HG03565 (cell line): ENCODE data around the gene FAT1.
"Not testable (repeated sequence)": the region's sequence is repeated elsewhere in the genome, so short reads cannot be mapped to it uniquely, and the experiment has no call there.

Experiments used
- ATAC-seq: cut with Tn5 transposase; IDR thresholded peaks from one replicate; pipeline ENCODE4 v1.9.1; 2021; ENCODE audit warnings: mild to moderate bottlenecking, moderate library complexity; ENCODE audit not compliant: unreplicated experiment

The FAT1 gene, protein sequence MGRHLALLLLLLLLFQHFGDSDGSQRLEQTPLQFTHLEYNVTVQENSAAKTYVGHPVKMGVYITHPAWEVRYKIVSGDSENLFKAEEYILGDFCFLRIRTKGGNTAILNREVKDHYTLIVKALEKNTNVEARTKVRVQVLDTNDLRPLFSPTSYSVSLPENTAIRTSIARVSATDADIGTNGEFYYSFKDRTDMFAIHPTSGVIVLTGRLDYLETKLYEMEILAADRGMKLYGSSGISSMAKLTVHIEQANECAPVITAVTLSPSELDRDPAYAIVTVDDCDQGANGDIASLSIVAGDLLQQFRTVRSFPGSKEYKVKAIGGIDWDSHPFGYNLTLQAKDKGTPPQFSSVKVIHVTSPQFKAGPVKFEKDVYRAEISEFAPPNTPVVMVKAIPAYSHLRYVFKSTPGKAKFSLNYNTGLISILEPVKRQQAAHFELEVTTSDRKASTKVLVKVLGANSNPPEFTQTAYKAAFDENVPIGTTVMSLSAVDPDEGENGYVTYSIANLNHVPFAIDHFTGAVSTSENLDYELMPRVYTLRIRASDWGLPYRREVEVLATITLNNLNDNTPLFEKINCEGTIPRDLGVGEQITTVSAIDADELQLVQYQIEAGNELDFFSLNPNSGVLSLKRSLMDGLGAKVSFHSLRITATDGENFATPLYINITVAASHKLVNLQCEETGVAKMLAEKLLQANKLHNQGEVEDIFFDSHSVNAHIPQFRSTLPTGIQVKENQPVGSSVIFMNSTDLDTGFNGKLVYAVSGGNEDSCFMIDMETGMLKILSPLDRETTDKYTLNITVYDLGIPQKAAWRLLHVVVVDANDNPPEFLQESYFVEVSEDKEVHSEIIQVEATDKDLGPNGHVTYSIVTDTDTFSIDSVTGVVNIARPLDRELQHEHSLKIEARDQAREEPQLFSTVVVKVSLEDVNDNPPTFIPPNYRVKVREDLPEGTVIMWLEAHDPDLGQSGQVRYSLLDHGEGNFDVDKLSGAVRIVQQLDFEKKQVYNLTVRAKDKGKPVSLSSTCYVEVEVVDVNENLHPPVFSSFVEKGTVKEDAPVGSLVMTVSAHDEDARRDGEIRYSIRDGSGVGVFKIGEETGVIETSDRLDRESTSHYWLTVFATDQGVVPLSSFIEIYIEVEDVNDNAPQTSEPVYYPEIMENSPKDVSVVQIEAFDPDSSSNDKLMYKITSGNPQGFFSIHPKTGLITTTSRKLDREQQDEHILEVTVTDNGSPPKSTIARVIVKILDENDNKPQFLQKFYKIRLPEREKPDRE (N-terminal part only)

DNA sequence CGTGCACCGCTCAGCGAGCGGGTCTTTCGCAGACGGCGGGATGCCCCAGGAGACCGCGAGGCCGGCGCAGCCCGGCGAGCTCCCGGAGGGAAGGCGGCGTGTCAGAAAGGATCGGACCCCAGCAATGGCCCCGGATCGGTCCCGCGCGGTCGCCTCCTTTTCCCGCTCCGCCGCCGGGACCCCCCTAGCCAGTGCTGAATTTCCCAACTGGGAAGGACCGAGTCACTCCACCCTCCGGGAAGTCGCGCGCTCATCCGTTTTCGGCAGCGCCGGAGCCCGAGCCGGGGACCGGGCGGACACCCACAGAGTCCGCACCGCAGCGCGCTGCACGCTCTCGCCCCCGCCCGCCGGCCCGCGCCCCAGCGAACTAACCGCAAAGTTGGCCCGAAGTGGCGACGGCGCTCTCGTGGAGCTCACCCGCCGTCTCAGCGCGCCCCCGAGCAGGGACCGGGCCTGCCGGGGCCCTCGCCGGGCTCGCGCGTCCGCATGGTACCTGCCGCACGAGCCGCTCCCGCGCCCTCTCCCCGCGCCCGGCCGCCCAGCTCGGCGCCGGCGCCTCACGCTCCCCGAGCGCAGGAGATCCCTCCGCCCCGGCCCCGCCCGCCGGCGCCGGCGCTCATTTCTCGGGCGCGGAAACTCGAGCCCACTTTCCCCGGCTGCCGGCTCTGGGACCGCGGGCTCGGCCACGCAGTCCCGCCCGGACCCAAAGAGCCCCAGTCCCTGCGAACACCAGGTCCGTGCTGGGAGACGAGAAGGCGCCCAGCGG, at the start of gene FAT1:
TSS of gene FAT1 (minus strand) at position 565 of the 766 bp plus-strand sequence. CDS start 14,029 bp downstream, outside the sequence.
- no peak for ATAC-seq

DNA sequence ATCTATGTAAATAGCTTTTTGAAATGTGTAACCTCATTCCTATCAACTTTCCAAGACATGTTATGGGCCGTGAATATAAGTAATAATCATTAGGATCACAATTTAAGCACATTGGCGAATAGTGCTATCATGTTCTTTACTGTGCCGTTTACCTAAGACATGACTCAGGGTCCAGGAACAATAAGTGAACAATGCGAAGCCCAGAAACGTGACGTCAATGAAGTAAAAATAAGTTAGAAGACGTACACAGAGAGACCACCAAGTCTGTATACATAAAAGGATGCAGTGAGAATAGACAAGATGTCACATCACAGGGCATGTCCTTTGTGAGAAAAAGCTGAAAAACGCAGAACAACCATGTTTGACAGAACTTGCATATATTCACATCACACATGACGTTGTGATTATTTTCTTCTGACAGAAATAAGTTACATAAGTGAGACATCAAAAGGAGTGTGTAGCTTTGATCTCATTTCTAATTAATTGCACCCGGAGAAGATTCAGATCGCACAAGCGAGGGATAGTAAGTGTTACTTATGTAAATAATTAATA, 49.4 kb upstream of the FAT1 start:
- no peak for ATAC-seq

DNA sequence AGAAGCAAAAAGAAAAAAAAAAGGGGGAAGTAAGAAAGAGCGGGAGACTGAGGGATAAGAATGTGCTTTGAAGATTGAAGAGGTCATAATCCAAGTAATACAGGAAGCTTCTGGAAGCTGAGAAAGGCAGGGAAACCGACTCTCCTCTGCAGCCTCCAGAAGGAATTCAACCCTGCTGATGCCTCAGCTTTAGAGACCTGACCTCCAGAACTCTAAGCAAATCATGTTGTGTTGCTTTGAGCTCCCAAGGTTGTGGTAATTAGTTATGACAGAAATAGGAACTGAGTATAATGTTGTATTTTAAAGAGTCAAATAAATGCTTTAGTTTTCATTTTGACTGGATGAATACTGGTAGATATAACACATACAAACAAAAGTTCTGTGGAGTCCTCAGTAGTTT, 48.0 kb upstream of the FAT1 start:
- no peak for ATAC-seq

DNA sequence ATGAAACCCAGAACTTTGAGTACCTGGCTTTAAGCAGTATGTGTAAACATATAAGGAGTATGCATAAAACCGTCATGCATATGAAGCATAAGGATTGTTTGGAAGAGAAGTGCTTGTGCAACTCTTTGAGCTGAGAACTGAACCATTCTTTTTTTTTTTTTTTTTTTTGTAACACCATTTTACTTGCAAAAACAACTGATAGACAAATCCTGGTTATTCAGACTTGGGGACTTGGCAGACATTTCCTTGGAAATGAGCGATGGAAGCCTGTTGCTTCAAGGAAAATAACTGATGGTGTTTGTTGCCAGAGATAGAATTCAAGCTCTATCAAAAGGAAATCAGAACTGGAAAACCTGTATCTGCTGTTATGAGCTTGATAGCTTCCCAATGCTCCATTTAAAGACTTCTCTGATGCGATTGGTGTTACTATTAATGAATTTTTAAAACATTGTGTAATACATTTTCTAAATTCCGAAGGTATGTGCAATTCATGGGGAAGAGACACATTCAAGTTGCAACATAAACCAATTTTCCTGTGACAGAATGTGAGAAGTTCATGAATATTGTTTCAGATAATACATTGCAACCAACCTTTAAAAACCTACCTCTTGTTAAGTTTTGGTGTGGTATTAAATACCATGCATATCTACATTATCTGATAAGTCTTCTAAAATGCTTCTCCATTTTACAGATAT, 47.0 kb upstream of the FAT1 start:
- no peak for ATAC-seq

DNA sequence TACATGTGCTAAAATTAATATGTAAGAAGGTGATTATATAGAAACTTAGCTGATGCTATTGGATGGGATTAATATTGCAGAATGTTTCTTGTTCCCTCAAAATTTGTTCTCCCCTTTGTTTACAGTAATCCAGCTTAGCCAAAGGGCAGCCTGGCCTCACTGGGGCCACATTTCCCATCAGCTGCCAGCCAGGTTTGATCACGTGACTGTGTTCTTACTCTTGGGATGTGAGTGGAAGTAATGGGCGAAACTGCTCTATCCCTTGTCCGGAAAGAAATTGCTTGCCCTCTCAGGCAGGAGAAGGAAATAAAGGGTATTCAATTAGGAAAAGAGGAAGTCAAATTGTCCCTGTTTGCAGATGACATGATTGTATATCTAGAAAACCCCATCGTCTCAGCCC, 44.1 kb upstream of the FAT1 start:
- no peak for ATAC-seq

DNA sequence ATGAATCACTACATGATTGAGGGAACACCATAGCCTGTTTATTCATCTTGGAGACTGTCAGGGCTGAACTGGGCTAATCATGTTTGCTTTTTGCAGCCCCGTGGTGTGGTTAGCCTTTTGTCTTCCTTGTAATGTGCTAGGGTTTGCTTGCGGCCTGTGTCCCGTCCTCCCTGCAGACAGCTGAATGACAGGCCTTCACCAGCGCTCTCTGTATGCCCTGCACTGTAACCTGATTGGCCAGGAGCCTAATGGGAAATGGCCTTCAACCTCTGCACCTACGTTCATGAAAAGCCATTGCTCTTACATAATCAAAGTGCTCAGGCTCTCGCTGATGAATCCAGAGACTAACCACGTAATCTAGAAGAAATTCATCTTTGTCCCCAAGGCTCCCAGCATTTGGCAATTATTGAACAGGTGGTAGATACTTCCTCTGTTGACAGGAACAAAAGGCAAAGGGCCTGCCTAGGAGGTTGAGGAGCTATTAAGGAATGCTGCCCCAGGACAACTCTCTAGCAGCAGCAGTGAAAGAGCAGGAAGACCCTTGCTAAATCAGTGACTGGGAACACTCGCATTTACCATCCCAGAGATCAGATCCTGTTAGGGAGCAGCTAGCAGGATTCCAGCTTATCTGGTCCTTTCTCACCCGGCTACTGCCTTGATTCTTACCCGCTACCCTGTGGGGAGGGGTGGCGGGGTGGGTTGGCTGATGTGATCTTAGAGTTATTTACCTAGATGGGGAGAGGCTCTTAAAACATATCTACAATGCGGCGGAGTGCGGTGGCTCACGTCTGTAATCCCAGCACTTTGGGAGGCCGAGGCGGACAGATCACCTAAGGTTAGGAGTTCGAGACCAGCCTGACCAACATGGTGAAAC, 42.3 kb upstream of the FAT1 start:
- no peak for ATAC-seq

DNA sequence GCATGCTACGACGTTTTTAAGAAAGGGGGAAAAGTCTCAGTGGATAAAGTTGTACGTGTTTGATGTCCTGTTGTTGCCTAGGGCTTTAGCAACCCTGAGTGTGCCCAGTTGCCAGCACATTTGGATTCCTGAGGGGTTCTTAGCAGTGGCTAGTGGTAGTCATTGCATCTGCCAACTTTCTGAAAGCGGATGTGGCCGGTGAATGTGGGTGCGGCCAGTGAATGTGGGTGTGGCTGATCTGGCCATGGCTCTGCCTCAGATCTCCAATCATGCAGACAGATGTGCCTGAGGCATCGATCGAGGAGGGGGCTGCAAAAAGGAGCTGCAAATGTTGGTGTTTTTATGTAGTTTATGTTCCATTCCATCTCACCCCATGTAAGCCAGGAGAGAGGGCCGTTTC, 41.5 kb upstream of the FAT1 start:
- ATAC-seq, result no peak

DNA sequence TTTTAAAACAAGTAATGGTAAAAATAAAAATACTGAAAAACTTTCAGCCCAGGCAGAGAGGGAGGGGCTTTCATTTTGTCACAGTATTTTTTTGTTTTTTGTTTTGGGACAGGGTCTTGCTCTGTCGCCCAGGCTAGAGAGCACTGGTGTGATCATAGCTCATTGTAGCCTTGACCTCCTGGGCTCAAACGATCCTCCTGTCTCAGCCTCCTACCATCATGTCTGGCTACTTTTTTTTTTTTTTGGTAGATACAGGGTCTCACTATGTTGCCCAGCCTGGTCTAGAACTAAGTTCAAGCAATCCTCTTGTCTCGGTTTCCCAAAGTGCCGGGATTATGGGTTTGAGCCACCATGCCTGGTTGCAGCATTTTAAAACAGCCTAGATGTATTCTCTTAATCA, 40.8 kb upstream of the FAT1 start:
- ATAC-seq, result no peak

DNA sequence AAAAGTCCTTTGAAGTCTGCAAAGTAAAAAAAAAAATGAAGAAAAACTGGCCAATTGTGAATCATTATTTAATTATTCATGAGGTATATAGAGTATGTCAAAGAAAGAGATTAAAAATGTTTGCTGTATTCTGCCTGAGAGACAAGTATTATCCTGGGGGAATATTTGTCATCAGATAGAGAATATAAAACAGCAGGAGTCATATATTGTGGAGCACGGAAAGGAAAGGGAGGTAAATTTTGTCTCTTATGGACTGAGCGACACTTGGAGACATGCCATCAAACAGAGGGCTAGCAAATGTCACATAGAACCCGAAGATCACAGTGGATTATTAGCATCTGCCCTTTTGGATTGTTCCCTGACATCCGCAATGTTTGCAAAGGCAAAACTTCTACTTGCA, 39.2 kb upstream of the FAT1 start:
- ATAC-seq, result no peak

DNA sequence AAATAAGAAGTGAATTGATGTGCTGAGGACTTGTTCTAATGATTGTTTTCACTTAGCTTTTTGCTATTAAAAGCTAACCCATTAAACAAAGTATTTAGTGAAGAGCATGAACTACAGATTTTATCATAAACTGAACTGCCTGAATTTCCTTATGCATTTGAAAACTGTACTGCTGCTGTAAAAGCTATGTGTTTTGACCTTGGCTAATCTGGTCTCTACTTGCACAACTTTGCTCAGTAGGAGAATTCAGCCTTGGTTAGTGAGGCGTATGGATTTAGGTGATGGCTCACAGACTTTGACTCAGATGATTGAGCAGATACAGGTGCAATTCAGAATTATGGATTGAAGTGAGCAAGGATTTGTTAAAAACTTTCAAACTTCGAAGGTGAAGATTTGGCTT, 38.7 kb upstream of the FAT1 start:
- no peak for ATAC-seq

DNA sequence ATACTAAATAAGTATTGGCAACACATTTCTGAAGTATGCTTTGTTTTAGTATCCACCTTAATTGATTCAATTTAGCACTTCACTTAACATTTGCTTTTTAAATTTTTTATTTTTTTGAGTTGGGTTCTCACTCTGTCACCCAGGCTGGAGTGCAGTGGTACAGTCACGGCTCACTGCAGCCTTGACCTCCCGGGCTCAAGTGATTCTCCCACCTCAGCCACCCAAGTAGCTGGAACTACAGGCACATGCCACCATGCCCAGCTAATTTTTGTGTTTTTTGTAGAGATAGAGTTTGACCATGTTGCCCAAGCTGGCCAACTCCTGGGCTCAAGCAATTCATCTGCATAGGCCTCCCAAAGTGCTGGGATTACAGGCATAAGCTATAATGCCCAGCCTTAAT, 38.3 kb upstream of the FAT1 start:
- ATAC-seq, result not testable (repeated sequence)

DNA sequence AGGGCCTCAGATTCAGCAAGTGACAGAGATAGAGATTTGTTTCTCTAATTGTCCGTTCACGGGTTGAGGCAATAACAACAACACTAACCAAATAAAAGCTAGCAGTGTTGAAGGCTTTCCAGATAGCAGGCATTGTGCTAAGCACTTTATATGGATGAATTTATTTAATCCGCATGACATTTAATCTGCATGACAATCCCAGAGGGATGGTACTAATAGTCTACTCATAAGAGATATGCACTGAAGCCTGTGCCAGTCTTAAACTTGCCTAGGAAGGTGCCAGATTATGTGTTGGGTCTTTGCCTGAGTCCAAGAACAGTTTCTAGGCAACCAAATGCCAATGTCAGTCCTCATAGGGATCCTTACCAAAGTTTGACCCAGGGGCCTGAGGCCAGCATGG, 37.7 kb upstream of the FAT1 start:
- no peak for ATAC-seq

DNA sequence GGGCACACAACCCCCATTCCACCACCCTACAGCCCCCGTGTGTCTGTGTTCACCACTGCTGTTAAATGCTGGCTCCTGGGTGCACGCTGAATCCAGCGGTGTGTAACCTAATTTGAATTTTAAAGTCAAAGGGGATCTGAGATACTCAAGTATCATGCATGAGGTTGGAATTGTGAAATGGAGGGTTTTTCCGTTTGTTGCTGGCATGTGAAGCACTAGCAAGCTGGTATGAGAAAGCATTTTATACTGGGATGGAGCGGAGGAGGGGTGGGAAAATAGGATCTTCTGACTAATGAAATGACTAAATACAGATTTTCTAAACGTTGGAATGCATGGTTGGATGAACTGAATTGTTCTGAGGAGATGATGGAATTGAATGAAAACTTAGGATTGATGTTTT, 36.9 kb upstream of the FAT1 start:
- ATAC-seq, result no peak

DNA sequence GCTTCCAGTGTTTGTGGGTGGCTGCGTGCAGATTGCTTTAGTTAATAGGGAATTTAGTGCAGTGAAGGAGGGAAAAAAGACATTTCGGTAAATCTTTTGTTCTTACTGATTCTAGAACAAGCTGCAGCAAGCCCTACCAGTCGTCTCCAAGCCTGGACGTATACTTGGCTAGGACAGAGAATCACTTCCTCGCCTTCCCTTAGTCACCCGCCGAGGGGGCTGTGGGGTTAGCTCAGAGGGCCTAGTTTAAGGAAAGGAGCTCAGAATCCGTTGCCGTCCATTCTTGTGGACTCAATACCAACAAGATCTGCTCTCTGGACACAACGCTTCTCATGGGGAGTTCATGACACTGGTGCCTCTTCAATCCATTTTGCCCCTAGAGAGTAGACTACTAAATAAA, 36.3 kb upstream of the FAT1 start:
- ATAC-seq, result no peak

DNA sequence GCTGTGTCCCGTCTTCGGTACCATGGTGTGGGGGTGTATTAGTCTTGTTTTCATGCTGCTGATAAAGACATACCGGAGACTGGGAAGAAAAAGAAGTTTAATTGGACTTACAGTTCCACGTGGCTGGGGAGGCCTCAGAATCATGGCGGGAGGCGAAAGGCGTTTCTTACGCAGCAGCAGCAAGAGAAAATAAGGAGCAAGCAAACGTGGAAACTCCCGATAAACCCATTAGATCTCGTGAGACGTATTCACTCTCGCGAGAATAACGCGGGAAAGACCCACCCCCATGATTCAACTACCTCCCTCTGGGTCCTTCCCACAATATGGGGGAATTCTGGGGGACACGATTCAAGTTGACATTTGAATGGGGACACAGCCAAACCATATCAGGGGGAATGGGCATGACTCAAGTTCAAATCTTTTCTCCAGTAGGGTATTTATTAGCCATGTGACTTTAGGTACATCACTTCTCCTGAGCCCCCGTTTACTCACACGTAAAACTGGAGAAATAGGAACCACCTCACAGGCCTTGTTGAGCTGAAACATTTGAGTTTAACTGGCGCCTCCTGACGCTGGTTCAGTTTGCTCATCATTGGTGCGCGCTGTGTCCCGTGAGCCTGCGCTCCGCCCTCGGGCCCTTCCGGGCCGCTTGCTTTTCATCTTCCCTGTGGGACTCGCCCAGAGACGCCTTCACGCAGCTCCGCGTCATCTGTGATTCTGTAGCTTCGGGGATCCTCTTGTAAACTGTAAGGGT, 35.5 kb upstream of the FAT1 start:
- ATAC-seq, result no peak

DNA sequence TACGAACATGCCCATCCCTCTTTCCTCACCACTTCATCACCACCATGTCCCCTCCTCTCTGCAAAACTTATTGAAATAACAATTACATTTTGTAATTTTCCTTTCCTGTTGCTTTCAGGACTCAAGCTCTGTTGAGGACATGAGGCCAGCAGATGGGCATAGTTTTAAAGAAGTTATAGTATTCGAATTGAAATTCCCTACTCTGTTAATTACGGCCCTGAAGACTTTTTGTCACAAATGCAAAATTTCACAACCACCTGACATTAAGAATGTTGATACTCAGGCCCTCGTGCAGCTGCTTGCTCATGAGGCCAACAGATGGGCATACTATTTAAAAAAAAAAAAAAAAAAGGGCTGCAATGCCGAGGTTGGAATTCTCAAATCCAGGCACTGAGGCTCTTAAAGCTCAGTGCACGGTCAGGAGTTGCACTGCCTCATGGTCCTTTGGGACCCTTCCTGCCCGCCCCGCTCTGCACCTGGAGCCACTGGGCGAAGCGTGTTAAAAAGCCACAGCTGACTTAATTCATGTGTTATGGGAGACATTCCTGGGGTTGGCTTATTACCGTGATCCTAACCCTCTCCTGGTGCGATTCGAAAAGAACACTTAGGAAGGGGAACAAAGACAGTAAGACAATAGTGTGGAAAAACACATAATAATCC, 34.2 kb upstream of the FAT1 start:
- ATAC-seq, result no peak

DNA sequence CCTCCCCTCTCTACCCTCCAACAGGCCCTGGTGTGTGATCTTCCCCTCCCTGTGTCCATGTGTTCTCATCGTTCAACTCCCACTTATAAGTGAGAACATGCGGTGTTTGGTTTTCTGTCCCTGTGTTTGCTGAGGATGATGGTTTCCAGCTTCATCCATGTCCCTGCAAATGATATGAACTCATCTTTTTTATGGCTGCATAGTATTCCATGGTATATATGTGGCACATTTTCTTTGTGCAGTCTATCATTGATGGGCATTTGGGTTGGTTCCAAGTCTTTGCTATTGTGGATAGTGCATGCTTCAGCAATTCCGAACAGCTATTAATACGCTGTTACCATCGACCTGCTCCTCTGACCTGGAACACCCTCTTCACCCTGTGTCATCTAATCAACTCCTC, 32.9 kb upstream of the FAT1 start:
- ATAC-seq, result not testable (repeated sequence)
